Trophoblast cell (in vitro differentiated cells and primary cell): ENCODE results near the gene SLC23A3.

Experiments used
- DNase-seq, 2 donors: peaks; one replicate each; pipeline ENCODE4 v3.0.0-alpha.2; 2016
- H2AFZ ChIP-seq: 2 replicates; pipeline ENCODE4 v1.6.1; 2013; ENCODE audit warnings: low read length, moderate library complexity, mild to moderate bottlenecking; ENCODE audit not compliant: insufficient read depth, poor library complexity
- H2AK5ac ChIP-seq: 2 replicates; pipeline ENCODE4 v1.6.1; 2013; ENCODE audit warnings: mild to moderate bottlenecking, low read length
- H2BK120ac ChIP-seq: 2 replicates; pipeline ENCODE4 v1.6.1; 2013; ENCODE audit warnings: low read length, mild to moderate bottlenecking, moderate library complexity; ENCODE audit not compliant: insufficient read depth, poor library complexity
- H2BK12ac ChIP-seq: 2 replicates; pipeline ENCODE4 v1.6.1; 2013; ENCODE audit warnings: mild to moderate bottlenecking, low read length, moderate library complexity
- H2BK5ac ChIP-seq: 2 replicates; pipeline ENCODE4 v1.6.1; 2013; ENCODE audit warnings: low read length, low read depth, moderate library complexity, mild to moderate bottlenecking; ENCODE audit not compliant: poor library complexity
- H3K14ac ChIP-seq: 2 replicates; pipeline ENCODE4 v1.6.1; 2013; ENCODE audit warnings: mild to moderate bottlenecking, low read length
- H3K18ac ChIP-seq: 2 replicates; pipeline ENCODE4 v1.6.1; 2013; ENCODE audit warnings: mild to moderate bottlenecking, low read length
- H3K23ac ChIP-seq: 2 replicates; pipeline ENCODE4 v1.6.1; 2013; ENCODE audit warnings: low read length
- H3K27ac ChIP-seq: 2 replicates; pipeline ENCODE4 v1.5.1; 2013; ENCODE audit warnings: low read depth, mild to moderate bottlenecking, inconsistent platforms, low read length, moderate library complexity
- H3K27me3 ChIP-seq: 2 replicates; pipeline ENCODE4 v1.6.1; 2013; ENCODE audit warnings: inconsistent platforms, mild to moderate bottlenecking, low read length, moderate library complexity; ENCODE audit not compliant: insufficient read depth
- H3K36me3 ChIP-seq, 2 experiments: 1 replicate in 1 of 2; 2 replicates in 1 of 2; pipeline ENCODE4 v1.6.1; 2013; ENCODE audit warnings: low read length in 2 of 2, mild to moderate bottlenecking in 2 of 2, moderate library complexity in 1 of 2; ENCODE audit not compliant: insufficient read depth in 2 of 2, control insufficient read depth in 1 of 2
- H3K4ac ChIP-seq: 2 replicates; pipeline ENCODE4 v1.6.1; 2013; ENCODE audit warnings: low read depth, mild to moderate bottlenecking, low read length, moderate library complexity
- H3K4me1 ChIP-seq, 2 experiments: 1 replicate in 1 of 2; 2 replicates in 1 of 2; pipeline ENCODE4 v1.6.1; 2013; ENCODE audit warnings: low read length in 2 of 2, mild to moderate bottlenecking in 2 of 2, moderate library complexity in 1 of 2; ENCODE audit not compliant: insufficient read depth in 2 of 2, control insufficient read depth in 1 of 2
- H3K4me2 ChIP-seq: 2 replicates; pipeline ENCODE4 v1.6.1; 2013; ENCODE audit warnings: inconsistent platforms, mild to moderate bottlenecking, low read length, moderate library complexity
- H3K4me3 ChIP-seq: 2 replicates; pipeline ENCODE4 v1.5.1; 2013; ENCODE audit warnings: mild to moderate bottlenecking, low read depth, low read length, inconsistent platforms
- H3K79me1 ChIP-seq: one replicate; pipeline ENCODE4 v1.6.1; 2013; ENCODE audit warnings: low read length
- H3K79me2 ChIP-seq: 2 replicates; pipeline ENCODE4 v1.6.1; 2013; ENCODE audit warnings: low read length, mild to moderate bottlenecking; ENCODE audit not compliant: control insufficient read depth, insufficient read depth, poor library complexity
- H3K9ac ChIP-seq: 2 replicates; pipeline ENCODE4 v1.6.1; 2013; ENCODE audit warnings: mild to moderate bottlenecking, low read length
- H3K9me3 ChIP-seq: 2 replicates; pipeline ENCODE4 v1.6.1; 2013; ENCODE audit warnings: low read depth, mild to moderate bottlenecking, control low read depth, inconsistent platforms, low read length; ENCODE audit not compliant: insufficient read depth
- H4K12ac ChIP-seq: 2 replicates; pipeline ENCODE4 v1.6.1; 2013; ENCODE audit warnings: low read depth, mild to moderate bottlenecking, low read length, moderate library complexity
- H4K8ac ChIP-seq: 2 replicates; pipeline ENCODE4 v1.6.1; 2013; ENCODE audit warnings: low read depth, mild to moderate bottlenecking, low read length, moderate library complexity
- H4K91ac ChIP-seq: one replicate; pipeline ENCODE4 v1.6.1; 2013; ENCODE audit warnings: low read depth, mild to moderate bottlenecking, low read length, moderate library complexity
- WGBS: extraction: QIAGEN DNeasy Blood & Tissue Kit; methylation state at CpG from one replicate; pipeline ENCODE4 v1.1.7; 2013; ENCODE audit warnings: missing lambda C conversion rate; ENCODE audit not compliant: insufficient read length, insufficient coverage; ENCODE audit errors: extremely low coverage; 5-methylcytosine and 5-hydroxymethylcytosine counted together

The SLC23A3 gene

DNA sequence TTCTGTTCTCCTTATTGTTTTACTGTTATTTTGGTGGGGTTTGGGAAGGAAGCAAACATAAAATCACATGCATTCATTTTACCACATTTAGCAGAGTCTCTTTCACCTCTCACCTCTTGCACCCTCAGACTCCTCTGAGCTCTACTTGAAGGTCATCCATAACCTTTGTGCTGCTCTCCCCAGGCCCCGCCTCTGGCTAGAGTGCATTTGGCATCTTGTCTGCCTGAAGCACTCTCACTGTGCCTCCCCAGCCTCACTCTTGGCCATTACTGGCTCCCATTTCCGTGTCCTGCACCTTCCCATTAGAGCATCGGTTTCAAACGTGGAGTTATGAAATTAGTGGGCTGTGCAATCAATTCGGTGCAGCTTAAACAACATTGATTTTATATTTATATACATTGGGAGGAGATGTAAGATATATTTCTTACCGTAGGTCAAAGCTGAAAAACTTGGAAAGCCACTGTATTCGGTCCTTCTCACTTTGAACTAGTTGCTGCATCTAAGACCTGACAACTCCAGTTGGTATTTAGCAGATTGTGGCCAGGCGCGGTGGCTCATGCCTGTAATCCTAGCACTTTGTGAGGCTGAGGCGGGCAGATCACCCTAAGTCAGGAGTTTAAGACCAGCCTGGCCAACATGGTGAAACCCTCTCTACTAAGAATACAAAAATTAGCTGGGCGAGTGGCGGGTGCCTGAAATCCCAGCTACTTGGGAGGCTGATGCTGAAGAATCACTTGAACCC, 29.8 kb upstream of the SLC23A3 start:
- no peak overlapping the region for H2AFZ ChIP-seq
- H3K27me3 ChIP-seq = no peaks in the 10 kb centered on the region
- no peak overlapping the region for H4K91ac ChIP-seq
- H3K14ac ChIP-seq = no peak overlapping the region
- H3K4me1 ChIP-seq = no peaks in the 10 kb centered on the region
- no peak for DNase-seq
- no peaks in the 10 kb centered on the region for H3K79me2 ChIP-seq
- no peaks in the 10 kb centered on the region for H3K79me1 ChIP-seq
- no peak overlapping the region for H3K4ac ChIP-seq
- no peak overlapping the region for H3K4me3 ChIP-seq
- no peak overlapping the region for H2BK12ac ChIP-seq
- no peak overlapping the region for H2AK5ac ChIP-seq
- H3K9me3 ChIP-seq = no peaks in the 10 kb centered on the region
- no peak overlapping the region for H3K27ac ChIP-seq
- no peak overlapping the region for H2BK5ac ChIP-seq
- no peak overlapping the region for H4K8ac ChIP-seq
- H4K12ac ChIP-seq = no peak overlapping the region
- no peak overlapping the region for H3K23ac ChIP-seq
- WGBS = no CpG with 5 or more reads among the region's 12 CpGs
- no peak overlapping the region for H3K9ac ChIP-seq
- no peak overlapping the region for H2BK120ac ChIP-seq
- no peak overlapping the region for H3K18ac ChIP-seq
- no peaks in the 10 kb centered on the region for H3K36me3 ChIP-seq
- H3K4me2 ChIP-seq = no peak overlapping the region

DNA sequence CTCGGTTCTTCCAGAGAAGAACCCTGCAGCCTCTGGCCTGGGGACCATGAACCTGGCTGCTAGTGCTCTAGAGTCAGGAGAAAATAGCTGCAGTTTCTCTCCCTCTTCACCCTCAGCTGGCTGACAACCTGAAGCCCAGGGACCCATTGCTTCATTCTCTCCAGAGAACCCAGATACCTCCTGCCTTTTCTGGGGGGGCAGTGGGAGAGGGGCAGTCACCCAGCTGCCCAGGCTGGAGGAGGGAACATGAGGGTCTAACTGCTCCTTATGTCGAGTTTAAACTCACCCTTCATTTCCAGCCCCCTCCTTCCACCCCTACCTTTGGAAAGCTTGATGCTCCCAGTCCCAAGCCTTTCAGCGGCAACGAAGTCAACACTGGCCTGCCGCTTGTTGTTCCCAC, 29.1 kb upstream of the SLC23A3 start:
- WGBS = no CpG with 5 or more reads among the region's 5 CpGs
- H3K79me1 ChIP-seq = no peaks in the 10 kb centered on the region

DNA sequence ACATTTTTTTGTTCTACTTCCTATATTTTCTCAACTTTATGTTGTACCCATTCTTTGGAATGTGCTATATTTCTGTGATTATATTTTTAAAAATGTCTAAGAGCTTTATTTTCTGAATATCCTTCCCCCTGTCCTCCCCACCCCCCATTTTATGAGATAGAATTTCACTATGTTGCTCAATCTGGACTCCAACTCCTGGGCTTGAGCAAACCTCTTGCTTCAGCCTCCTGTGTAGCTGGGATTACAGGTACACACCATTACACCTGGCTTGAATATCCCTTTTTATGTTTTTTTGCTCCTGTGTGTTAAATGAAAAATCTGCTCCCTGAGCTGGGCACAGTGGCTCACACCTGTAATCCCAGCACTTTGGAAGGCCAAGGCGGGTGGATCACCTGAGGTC, 27.6 kb upstream of the SLC23A3 start:
- Histone ChIP-seq H3K4ac (no peak overlapping the region), H3K4me3 (no peak overlapping the region), H3K27me3 (no peaks in the 10 kb centered on the region), H2BK5ac (no peak overlapping the region), H3K4me2 (no peak overlapping the region), H3K18ac (no peak overlapping the region), H3K36me3 (no peaks in the 10 kb centered on the region), H2AK5ac (no peak overlapping the region), H2AFZ (no peak overlapping the region), H4K8ac (no peak overlapping the region), H3K79me1 (no peaks in the 10 kb centered on the region), H3K9me3 (no peaks in the 10 kb centered on the region), H3K79me2 (no peaks in the 10 kb centered on the region), H3K4me1 (no peaks in the 10 kb centered on the region), H3K14ac (no peak overlapping the region), H3K27ac (no peak overlapping the region), H2BK12ac (no peak overlapping the region), H3K23ac (no peak overlapping the region), H3K9ac (no peak overlapping the region), H2BK120ac (no peak overlapping the region), H4K12ac (no peak overlapping the region), H4K91ac (no peak overlapping the region)
- DNase-seq = no peak
- WGBS = no CpG with 5 or more reads among the region's 1 CpG

More for the DNA sequence above, 29.1 kb upstream of the SLC23A3 start:
- Histone ChIP-seq H3K79me2 (no peaks in the 10 kb centered on the region), H3K9ac (no peak overlapping the region), H2AFZ (no peak overlapping the region), H3K23ac (no peak overlapping the region), H3K9me3 (no peaks in the 10 kb centered on the region), H2BK12ac (no peak overlapping the region), H3K4me2 (no peak overlapping the region), H3K4ac (no peak overlapping the region), H3K18ac (no peak overlapping the region), H3K4me1 (no peaks in the 10 kb centered on the region), H4K12ac (no peak overlapping the region), H2BK120ac (no peak overlapping the region), H2BK5ac (no peak overlapping the region), H3K4me3 (no peak overlapping the region), H3K36me3 (no peaks in the 10 kb centered on the region), H3K27ac (no peak overlapping the region), H2AK5ac (no peak overlapping the region), H3K14ac (no peak overlapping the region), H4K8ac (no peak overlapping the region), H4K91ac (no peak overlapping the region), H3K27me3 (no peaks in the 10 kb centered on the region)
- no peak for DNase-seq

DNA sequence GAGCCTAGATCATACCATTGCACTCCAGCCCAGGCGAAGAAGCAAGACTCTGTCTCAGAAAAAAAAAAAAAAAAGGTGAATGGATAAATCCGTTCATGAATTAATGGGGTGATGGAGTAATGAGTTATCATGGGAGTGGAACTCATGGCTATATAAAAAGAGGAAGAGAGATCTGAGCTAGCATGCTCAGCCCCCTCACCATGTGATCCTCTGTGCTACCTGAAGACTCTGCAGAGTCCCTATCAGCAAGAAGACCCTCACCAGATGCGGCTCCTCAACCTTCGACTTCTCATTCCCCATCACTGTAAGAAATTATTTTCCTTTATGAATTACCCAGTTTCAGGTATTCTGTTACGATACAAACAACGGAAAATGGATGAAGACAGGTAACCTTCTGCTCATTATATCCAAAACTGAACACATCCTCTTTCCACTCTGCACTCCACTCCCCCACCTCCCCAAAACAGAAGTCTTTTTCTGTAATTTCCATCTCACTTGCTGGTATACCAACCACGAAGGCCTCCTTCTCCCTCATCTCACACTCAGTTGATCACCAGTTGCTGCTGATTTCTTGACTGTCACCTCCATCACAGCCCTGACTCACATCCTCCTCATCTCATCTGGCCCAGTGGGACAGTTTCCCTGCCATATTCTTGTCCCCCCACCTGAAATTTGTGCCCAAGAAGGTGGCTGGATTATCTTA, 17.1 kb upstream of the SLC23A3 start:
- Histone ChIP-seq H2AFZ (no peak overlapping the region), H2BK5ac (no peak overlapping the region), H3K79me2 (no peaks in the 10 kb centered on the region), H3K27ac (no peak overlapping the region), H2BK120ac (no peak overlapping the region), H4K12ac (no peak overlapping the region), H4K8ac (no peak overlapping the region), H3K4ac (no peak overlapping the region), H3K9ac (no peak overlapping the region), H2AK5ac (no peak overlapping the region), H3K18ac (no peak overlapping the region), H3K9me3 (no peaks in the 10 kb centered on the region), H3K27me3 (no peaks in the 10 kb centered on the region), H2BK12ac (no peak overlapping the region), H3K4me2 (no peak overlapping the region), H3K14ac (no peak overlapping the region), H3K79me1 (no peaks in the 10 kb centered on the region), H3K23ac (no peak overlapping the region), H4K91ac (no peak overlapping the region), H3K36me3 (peaks cover 15 to 22% of the 10 kb centered on the region in 2 experiments), H3K4me3 (no peak overlapping the region), H3K4me1 (no peaks in the 10 kb centered on the region)
- no CpG with 5 or more reads among the region's 7 CpGs for WGBS
- no peak for DNase-seq
